Heart left ventricle (tissue), 16 donors: Measurements from ENCODE around the gene CCNA2. TPM values are rescaled to one million over a fixed set of nuclear protein-coding genes. Genes with fewer than 3 reads are reported as not detected.
A peak's percentile ranks its signal among the peaks of the same experiment; 100 is the strongest.

Source experiments
- ATAC-seq, 4 donors: fragments of 200-7000 bp; cut with Tn5 transposase; one replicate each; pipeline ENCODE4 v1.9.1; 2020 to 2022; ENCODE audit warnings: moderate library complexity in 4 of 4, mild to moderate bottlenecking in 3 of 4, moderate number of reproducible peaks in 1 of 4
- DNase-seq, 5 donors: peaks; one replicate each; pipeline ENCODE4 v3.0.0-alpha.2; 2020
- H3K27ac ChIP-seq, 12 donors: fragments of 200-600 bp; sonication (generic) in 4 of 12; one replicate each; pipeline versions ENCODE4 v1.5.0 to v1.8.0; 2016 to 2022; ENCODE audit warnings: mild to moderate bottlenecking in 2 of 12
- H3K27me3 ChIP-seq, 9 donors: fragments of 200-600 bp; sonication (generic) in 2 of 9; one replicate each; pipeline versions ENCODE4 v1.5.1 to v1.8.0; 2016 to 2022; ENCODE audit warnings: mild to moderate bottlenecking in 3 of 9
- H3K36me3 ChIP-seq, 9 donors: fragments of 200-600 bp; sonication (generic) in 2 of 9; one replicate each; pipeline versions ENCODE4 v1.5.0 to v1.8.0; 2018 to 2022; ENCODE audit warnings: mild to moderate bottlenecking in 2 of 9
- H3K4me1 ChIP-seq, 12 donors: fragments of 200-600 bp; sonication (generic) in 4 of 12; one replicate each; pipeline versions ENCODE4 v1.5.0 to v1.8.0; 2016 to 2022; ENCODE audit warnings: mild to moderate bottlenecking in 3 of 12
- H3K4me3 ChIP-seq, 12 donors: fragments of 200-600 bp; sonication (generic) in 4 of 12; one replicate each; pipeline versions ENCODE4 v1.5.0 to v1.8.0; 2017 to 2022; ENCODE audit warnings: mild to moderate bottlenecking in 9 of 12, moderate library complexity in 4 of 12
- H3K9me3 ChIP-seq, 12 donors: fragments of 200-600 bp; sonication (generic) in 4 of 12; one replicate each; pipeline versions ENCODE4 v1.5.0 to v1.8.0; 2016 to 2022; ENCODE audit warnings: mild to moderate bottlenecking in 1 of 12
- CTCF ChIP-seq, 12 donors: fragments of 200-600 bp; sonication (generic) in 4 of 12; IDR thresholded peaks; one replicate each; pipeline versions ENCODE4 v1.5.0 to v1.8.0; 2018 to 2022; ENCODE audit warnings: antibody characterized with exemption in 12 of 12, mild to moderate bottlenecking in 5 of 12
- POLR2A ChIP-seq, 2 donors: fragments of 450-650 bp; IDR thresholded peaks; one replicate each; pipeline ENCODE4 v1.6.1; 2017; ENCODE audit warnings: antibody characterized with exemption in 2 of 2, mild to moderate bottlenecking in 2 of 2, moderate library complexity in 2 of 2
- WGBS, 4 donors: extraction: QIAGEN DNeasy Blood & Tissue Kit in 2 of 4; methylation state at CpG; one replicate each; pipeline versions ENCODE4 v1.1.5 to v1.1.7; 2013 to 2018; 5-methylcytosine and 5-hydroxymethylcytosine counted together
- intact Hi-C, 10 donors: fragments of 100-400 bp; cut with DNase I; formaldehyde crosslinking; loops; one replicate each; pipeline versions ENCODE4 v1.11.1 to v1.14.2; 2022
- polyA plus RNA-seq, 2 donors: library from polyadenylated mRNA; stranded (reverse); fragments of 200-250 nt; gene quantifications; one replicate each; pipeline ENCODE4 v1.2.3, GENCODE V29; 2013
- total RNA-seq, 9 donors: library from RNA; depleted of rRNA in 2 of 9; stranded (reverse); fragments of >200 nt in 2 of 9; fragmentation: NEBNext Ultra II Directional in 3 of 9; extraction: Animal tissue kit (Norgen Biotek cat#: 25700) in 3 of 9; gene quantifications; one replicate each; pipeline versions ENCODE4 v1.1.0 to v1.2.4, GENCODE V29; 2016 to 2023
- donor health status: ischemic (EF 13 %, LVEDD 7.1; RV severe dilation, severe dysfunction).
- donor health status: healthy with polysubstance abuse.
- donor health status: DM: no; HTN: yes; CAD: no.
- donor health status: DM: no; HTN: no; CAD: no.
- donor health status: ischemic (EF 25% LVEDD 6.9; RV normal size, moderate dysfunction).
- donor health status: ischemic (EF 25% LVEDD 5.7; RV mildly dilated, moderate dysfunction).
- donor health status: healthy.
- donor health status: DM: yes; HTN: yes; CAD: no.
- donor health status: ischemic (EF 35%, LVEDD 5.7; RV mildly dilated, moderate dysfunction).
- donor health status: nonischemic (EF 11% LVEDD 7.7; RV severe dilation, severe dysfunction).
- donor health status: DM: yes; HTN: yes; CAD: no.
- donor health status: PGD.
- donor health status: ischemic (EF 29% LVEDD 5.4; RV normal size, mild dysfunction).
- donor health status: nonischemic (EF 23%, LVEDD 6.1; RV moderate dilation, normal function).

The CCNA2 gene
- total and polyA plus RNA-seq, 11 donors: 0.09 to 9.4 (median 0.40) TPM; not detected in 1

GRCh38 chr4:121814756-121815155 is 8.9 kb downstream of the CCNA2 start:
- no peaks in the 10 kb centered on the region for H3K9me3 ChIP-seq
- H3K27me3 ChIP-seq: no peaks in the 10 kb centered on the region
- intact Hi-C loops: no loop called here
- no peaks in the 10 kb centered on the region for H3K4me1 ChIP-seq
- TF ChIP-seq CTCF (IDR thresholded peaks at IDR 0.05) (no peak), POLR2A (IDR thresholded peaks at IDR 0.05) (no peak)
- DNase-seq (no peak), ATAC-seq (no peak)
- H3K27ac ChIP-seq: no peak overlapping the region
- WGBS, 4 donors: 87 to 93% (median 92%) methylated on average over 2 of the region's 2 CpGs
- H3K4me3 ChIP-seq: no peak overlapping the region
- peaks cover 0 to 100% (median 89%) of the 10 kb centered on the region in 9 donors for H3K36me3 ChIP-seq

GRCh38 chr4:121811122-121811521 is 12.6 kb downstream of the CCNA2 start:
- DNase-seq (no peak), ATAC-seq (no peak)
- Histone ChIP-seq H3K36me3 (peaks cover 0 to 100% (median 100%) of the 10 kb centered on the region in 9 donors), H3K4me1 (no peaks in the 10 kb centered on the region), H3K4me3 (no peak overlapping the region), H3K27me3 (no peaks in the 10 kb centered on the region), H3K9me3 (no peaks in the 10 kb centered on the region), H3K27ac (no peak overlapping the region)
- TF ChIP-seq POLR2A (IDR thresholded peaks at IDR 0.05): no peak
- TF ChIP-seq CTCF (IDR thresholded peaks at IDR 0.05): no peak
- intact Hi-C loops: no loop called here

- intact Hi-C loops: no loop called here
- no peak overlapping the region for H3K27ac ChIP-seq
- ATAC-seq (no peak), DNase-seq (no peak)
- H3K27me3 ChIP-seq: no peaks in the 10 kb centered on the region
- TF ChIP-seq POLR2A (IDR thresholded peaks at IDR 0.05) (no peak), CTCF (IDR thresholded peaks at IDR 0.05) (no peak)
- H3K9me3 ChIP-seq: no peaks in the 10 kb centered on the region
- WGBS, 4 donors: 50 to 61% (median 54%) methylated on average over 4 of the region's 4 CpGs
- H3K4me3 ChIP-seq: no peak overlapping the region
- H3K4me1 ChIP-seq: peaks cover 0 to 13% (median 8%) of the 10 kb centered on the region in 12 donors
- H3K36me3 ChIP-seq: peaks cover 0 to 92% (median 88%) of the 10 kb centered on the region in 9 donors
These were observed 17.3 kb downstream of the CCNA2 start for GRCh38 chr4:121806411-121806810.

- intact Hi-C loops: loop anchor here in 3 of 10 donors (1.0 to 5.0 kb wide), 5 partner anchors 22 to 105 kb away; partner anchors contain the start of genes ANXA5 (in 2 of the 3), BBS7 (in 1 of the 3) and CCNA2 (in 1 of the 3)
- Histone ChIP-seq H3K36me3 (peaks cover 0 to 44% (median 41%) of the 10 kb centered on the region in 9 donors), H3K27me3 (no peaks in the 10 kb centered on the region), H3K27ac (peak overlapping the region in 9 of 12 donors; percentile 81 to 95 (median 93)), H3K9me3 (no peaks in the 10 kb centered on the region), H3K4me1 (peaks cover 0 to 30% (median 11%) of the 10 kb centered on the region in 12 donors), H3K4me3 (peak overlapping the region; percentile 65 to 98 (median 85))
- DNase-seq (no peak), ATAC-seq (no peak)
- no peak for TF ChIP-seq POLR2A (IDR thresholded peaks at IDR 0.05)
- no peak for TF ChIP-seq CTCF (IDR thresholded peaks at IDR 0.05)
- WGBS, 4 donors: 18 to 29% (median 22%) methylated on average over 4 of the region's 4 CpGs
These were observed 22.0 kb downstream of the CCNA2 start for GRCh38 chr4:121801715-121802075.
